GM12874 (cell line): ENCODE measurements around the gene HSD11B2.

Experiments
- TF ChIP-seq, protein P1 (sequence below): IDR thresholded peaks from 2 replicates; pipeline ENCODE4 v1.5.1; 2011; ENCODE audit warnings: low read depth, mild to moderate bottlenecking, control low read depth, low read length, moderate library complexity; ENCODE audit not compliant: insufficient read depth

The HSD11B2 gene

DNA sequence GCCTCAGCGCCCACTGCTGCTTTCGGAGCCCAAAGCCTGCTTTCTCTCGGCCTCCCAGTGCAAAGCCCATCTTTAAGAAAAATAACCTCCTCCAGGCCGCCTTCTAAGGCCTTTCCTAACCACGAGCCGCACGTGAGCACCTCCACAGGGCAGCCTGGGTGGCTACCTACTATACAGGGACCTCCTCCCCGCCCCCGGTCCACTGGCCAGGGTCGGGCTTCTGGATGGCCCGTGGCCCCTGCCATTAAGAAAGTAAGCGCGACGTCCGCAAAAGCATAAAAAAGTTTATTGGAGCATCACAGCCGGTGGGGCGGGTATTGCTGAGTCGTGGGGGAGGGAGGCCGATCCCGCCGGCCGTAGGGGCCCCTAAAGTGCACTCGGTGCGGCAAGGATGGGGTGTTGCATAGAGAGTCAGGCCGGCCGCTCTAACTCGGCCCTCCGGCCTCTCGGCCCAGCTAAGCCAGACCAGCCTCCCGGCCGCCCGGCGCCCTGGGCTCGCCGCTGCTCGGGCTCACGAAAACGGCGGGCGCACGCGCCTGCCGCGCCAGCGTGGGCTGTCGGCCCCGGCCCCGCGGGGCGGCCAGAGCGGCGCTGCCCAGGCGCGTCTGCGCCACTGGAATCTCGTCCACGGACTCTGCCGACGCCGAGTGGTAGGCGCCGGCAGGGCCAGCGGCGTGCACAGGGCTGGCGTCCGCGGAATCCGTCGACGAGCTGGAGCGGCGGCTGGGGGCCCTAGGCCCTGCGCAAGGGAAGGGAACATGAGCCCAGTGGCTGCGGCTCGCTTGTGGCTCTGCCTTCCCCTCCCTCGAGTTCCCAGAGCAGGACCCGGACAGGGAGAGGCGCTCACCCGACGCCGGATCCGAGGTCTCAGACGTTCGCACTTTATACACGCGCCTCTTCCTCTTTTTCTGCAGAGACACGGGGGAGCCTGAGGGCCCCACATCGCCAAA is 36.5 kb upstream of the HSD11B2 start:
- TF ChIP-seq, protein P1, sequence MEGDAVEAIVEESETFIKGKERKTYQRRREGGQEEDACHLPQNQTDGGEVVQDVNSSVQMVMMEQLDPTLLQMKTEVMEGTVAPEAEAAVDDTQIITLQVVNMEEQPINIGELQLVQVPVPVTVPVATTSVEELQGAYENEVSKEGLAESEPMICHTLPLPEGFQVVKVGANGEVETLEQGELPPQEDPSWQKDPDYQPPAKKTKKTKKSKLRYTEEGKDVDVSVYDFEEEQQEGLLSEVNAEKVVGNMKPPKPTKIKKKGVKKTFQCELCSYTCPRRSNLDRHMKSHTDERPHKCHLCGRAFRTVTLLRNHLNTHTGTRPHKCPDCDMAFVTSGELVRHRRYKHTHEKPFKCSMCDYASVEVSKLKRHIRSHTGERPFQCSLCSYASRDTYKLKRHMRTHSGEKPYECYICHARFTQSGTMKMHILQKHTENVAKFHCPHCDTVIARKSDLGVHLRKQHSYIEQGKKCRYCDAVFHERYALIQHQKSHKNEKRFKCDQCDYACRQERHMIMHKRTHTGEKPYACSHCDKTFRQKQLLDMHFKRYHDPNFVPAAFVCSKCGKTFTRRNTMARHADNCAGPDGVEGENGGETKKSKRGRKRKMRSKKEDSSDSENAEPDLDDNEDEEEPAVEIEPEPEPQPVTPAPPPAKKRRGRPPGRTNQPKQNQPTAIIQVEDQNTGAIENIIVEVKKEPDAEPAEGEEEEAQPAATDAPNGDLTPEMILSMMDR: no peak

DNA sequence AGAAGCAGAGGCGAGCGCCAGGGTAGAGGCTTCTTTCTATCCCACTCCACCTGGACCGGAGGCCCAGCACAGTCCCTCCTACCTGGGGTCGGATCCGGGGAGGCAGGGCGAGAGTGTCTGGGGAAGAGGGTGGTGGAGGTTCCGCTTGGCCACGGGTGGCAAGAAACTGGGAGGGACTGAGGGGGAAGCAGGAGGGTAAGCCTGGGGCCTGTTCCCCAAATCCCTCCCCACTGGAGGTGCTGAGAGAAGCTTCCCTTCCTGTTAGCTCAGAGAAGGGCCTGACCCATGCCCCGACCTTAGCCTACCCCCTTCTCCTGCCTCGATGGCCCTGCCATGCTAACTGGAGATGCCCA is 35.8 kb upstream of the HSD11B2 start:
- TF ChIP-seq, protein P1: no peak

GRCh38 chr16:67395458-67396158 is 35.3 kb upstream of the HSD11B2 start:
- TF ChIP-seq, protein P1: no peak

DNA sequence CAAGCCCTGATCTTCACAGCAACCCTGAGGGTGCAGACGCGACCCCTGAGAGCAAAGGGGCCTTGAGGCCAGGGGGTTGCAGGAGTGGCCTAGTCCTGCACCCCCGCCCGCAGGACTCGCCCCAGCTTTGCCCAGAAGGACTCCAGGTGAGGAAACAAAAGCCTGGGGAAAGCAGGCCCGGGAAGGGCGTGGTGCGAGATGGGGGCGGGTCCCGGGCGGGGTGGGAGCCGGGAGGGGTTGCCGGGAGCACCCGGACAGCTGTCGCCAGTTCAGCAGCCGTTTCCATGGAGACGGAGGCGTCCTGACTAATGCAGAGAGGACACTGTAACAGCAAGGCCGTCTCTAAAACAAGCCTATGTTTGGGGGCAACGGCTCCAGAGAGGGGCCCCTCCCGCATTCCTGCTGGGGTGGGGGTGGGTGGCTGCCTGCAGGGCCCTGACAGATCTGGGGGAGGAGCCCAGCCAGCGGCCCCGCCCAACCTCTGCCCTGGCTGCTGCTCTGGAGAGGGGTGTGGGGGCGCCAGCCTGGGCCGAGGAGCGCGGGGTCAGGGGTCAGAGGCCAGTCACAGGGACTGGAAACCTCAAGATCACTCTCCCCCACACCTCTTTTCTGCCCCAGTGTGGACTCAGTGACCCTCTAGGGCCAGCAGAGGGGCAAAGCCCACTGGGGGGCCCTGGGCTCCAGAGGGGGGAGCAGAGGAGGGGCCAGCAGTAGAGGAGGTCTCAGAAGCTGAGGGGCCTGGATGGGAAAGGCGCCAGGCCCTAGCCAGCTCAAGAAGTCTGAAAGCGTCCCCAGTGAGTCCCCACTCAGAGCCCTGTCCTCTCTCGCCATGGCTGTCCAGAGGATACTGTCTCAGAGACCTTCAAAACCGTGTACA is 34.5 kb upstream of the HSD11B2 start:
- TF ChIP-seq, protein P1: no peak

- TF ChIP-seq, protein P1: no peak
Observed at GRCh38 chr16:67397036-67397801, 33.7 kb upstream of the HSD11B2 start.

DNA sequence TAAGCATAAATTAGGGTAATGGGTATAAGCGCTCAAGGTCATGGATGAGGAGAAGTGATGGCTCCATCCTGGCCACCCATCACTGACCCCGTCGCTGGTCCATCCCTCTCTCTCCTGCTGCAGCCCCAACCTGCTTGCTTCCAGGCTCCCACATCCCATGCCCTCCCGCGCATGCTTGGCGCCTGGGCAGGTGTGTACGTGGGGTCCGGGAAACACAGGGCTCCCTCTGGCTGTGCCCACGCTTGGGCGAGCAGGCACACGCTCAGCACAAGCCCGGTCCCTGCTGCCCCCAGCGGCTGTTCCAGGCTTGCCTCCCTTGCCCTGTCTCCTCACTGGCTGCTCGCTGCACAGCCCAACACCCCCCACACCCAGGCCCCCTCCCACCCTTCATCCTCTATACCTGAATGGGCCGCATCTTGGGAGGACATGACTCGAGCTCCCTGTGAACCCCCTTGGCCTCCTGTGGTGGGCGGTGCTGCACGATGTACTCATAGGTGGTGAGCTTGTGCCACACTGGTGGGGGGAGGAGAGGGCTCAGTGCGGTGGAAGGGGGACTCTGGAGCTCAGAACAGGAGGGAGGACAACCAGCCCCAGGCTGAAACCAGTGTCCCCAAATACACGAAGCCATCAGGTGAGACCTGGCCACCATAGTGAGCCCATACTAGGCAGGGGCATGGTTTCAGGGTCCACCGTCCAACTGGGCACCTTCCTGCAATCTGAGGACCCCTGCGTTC is 32.9 kb upstream of the HSD11B2 start:
- TF ChIP-seq, protein P1: no peak
